ENCODE measurements around the gene CORO6. TPM values are rescaled to one million over a fixed set of nuclear protein-coding genes. Genes with fewer than 3 reads are reported as not detected.

Gene CORO6
- total RNA-seq, 1 experiment from 2014 or later, result 2.8 TPM

DNA sequence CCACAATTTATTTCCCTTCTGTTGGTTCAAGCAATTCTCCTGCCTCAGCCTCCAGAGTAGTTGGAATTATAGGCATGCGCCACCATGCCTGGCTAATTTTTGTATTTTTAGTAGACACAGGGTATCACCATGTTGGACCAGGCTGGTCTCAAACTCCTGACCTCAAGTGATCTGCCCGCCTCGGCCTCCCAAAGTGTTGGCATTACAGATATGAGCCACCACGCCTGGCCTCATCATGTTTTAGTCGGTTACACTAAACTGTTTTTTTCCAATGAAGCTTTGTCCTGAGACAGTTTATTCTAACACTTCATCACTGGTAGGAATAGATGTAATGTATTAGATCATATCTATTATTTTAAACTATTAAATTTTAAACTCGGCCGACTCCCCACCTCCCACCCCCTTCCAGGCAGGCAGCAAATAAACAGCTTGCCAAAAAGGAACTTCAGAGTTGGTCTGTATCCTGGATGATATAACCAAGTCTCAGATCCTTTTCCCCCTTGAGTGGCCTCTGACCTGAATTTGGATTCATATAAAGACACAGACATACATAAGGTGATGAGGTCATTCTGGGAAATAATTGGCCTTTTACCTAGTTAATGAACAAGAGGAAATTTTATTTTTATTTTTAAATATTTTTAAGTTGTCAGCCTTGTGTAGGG lies 18.4 kb upstream of the CORO6 start:
- peaks cover 25% of the 10 kb centered on the region for H3K36me3 Mint-ChIP-seq (ENCODE audit: insufficient read depth, unreplicated experiment)
- no peaks in the 10 kb centered on the region for H3K9me3 ChIP-seq
- H3K27me3 ChIP-seq (replicated peaks; ENCODE audit: control insufficient read depth, insufficient read depth, low read length), result no peaks in the 10 kb centered on the region
- H3K9me3 Mint-ChIP-seq (ENCODE audit: unreplicated experiment), result no peaks in the 10 kb centered on the region
- DNase-seq, result no peak
- CTCF ChIA-PET, result interaction anchor here (0.8 to 3.6 kb wide), 2 partner anchors 137 to 452 kb away, joined by 3 to 89 read pairs; no protein-coding TSS in a partner anchor
- TF ChIP-seq, protein P1, sequence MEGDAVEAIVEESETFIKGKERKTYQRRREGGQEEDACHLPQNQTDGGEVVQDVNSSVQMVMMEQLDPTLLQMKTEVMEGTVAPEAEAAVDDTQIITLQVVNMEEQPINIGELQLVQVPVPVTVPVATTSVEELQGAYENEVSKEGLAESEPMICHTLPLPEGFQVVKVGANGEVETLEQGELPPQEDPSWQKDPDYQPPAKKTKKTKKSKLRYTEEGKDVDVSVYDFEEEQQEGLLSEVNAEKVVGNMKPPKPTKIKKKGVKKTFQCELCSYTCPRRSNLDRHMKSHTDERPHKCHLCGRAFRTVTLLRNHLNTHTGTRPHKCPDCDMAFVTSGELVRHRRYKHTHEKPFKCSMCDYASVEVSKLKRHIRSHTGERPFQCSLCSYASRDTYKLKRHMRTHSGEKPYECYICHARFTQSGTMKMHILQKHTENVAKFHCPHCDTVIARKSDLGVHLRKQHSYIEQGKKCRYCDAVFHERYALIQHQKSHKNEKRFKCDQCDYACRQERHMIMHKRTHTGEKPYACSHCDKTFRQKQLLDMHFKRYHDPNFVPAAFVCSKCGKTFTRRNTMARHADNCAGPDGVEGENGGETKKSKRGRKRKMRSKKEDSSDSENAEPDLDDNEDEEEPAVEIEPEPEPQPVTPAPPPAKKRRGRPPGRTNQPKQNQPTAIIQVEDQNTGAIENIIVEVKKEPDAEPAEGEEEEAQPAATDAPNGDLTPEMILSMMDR (IDR thresholded peaks at IDR 0.05; ENCODE audit: insufficient read depth in 1 of 2, low read depth in 1 of 2, low read length in 1 of 2, severe bottlenecking in 1 of 2, unreplicated experiment in 1 of 2), result no peak
- H3K27me3 Mint-ChIP-seq (ENCODE audit: insufficient read depth, unreplicated experiment), result no peaks in the 10 kb centered on the region
- intact Hi-C loops (cut with micrococcal nuclease; ENCODE audit: unreplicated experiment), result no loop called here
- POLR2A ChIA-PET, result interaction anchor here (0.5 kb wide), 1 partner anchor 49 kb away, joined by 5 read pairs; no protein-coding TSS in a partner anchor
- no peaks in the 10 kb centered on the region for H3K36me3 ChIP-seq (ENCODE audit: control insufficient read depth, insufficient read depth, low read length)
- H3K4me3 Mint-ChIP-seq (ENCODE audit: unreplicated experiment), result no peak overlapping the region
- H3K4me3 ChIP-seq (ENCODE audit: low read depth, low read length), result no peak overlapping the region
- H3K4me1 Mint-ChIP-seq (ENCODE audit: low read depth, unreplicated experiment), result no peaks in the 10 kb centered on the region
- no TSS peak for BruUV-seq (replicated peaks)
- peaks cover 13% of the 10 kb centered on the region for H3K4me1 ChIP-seq
- peak overlapping the region; percentile 7 for H3K27ac Mint-ChIP-seq (ENCODE audit: unreplicated experiment)

DNA sequence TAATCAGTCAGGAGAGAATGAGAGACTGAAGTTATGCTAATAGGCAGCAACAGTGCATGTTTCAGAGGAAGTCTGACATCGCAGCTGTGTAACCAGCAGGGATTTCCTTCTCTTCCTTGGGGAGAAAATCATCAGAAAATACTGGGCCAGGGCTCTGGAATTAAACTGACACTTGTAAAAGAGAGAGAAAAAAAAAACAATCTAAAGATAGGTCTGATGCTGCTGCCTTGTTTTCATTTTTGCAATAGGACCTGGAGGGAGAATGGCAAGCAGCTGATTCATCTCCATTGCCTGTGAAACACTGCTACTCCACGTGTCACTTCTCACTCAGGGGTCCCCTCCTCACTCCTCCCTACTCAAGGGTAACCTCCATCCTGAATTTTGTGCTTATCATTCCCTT lies 17.7 kb upstream of the CORO6 start:
- Mint-ChIP-seq H3K27ac (ENCODE audit: unreplicated experiment) (peak overlapping the region; percentile 7), H3K36me3 (ENCODE audit: insufficient read depth, unreplicated experiment) (peaks cover 25% of the 10 kb centered on the region), H3K4me1 (ENCODE audit: low read depth, unreplicated experiment) (no peaks in the 10 kb centered on the region), H3K9me3 (ENCODE audit: unreplicated experiment) (no peaks in the 10 kb centered on the region), H3K27me3 (ENCODE audit: insufficient read depth, unreplicated experiment) (no peaks in the 10 kb centered on the region), H3K4me3 (ENCODE audit: unreplicated experiment) (no peak overlapping the region)
- intact Hi-C loops (cut with micrococcal nuclease; ENCODE audit: unreplicated experiment), result no loop called here
- no peak for DNase-seq
- POLR2A ChIA-PET, result no interaction called here
- Histone ChIP-seq H3K9me3 (no peaks in the 10 kb centered on the region), H3K36me3 (ENCODE audit: control insufficient read depth, insufficient read depth, low read length) (no peaks in the 10 kb centered on the region), H3K4me3 (ENCODE audit: low read depth, low read length) (no peak overlapping the region), H3K27me3 (replicated peaks; ENCODE audit: control insufficient read depth, insufficient read depth, low read length) (no peaks in the 10 kb centered on the region), H3K4me1 (peaks cover 13% of the 10 kb centered on the region)
- TF ChIP-seq, protein P1 (IDR thresholded peaks at IDR 0.05; ENCODE audit: insufficient read depth in 1 of 2, low read depth in 1 of 2, low read length in 1 of 2, severe bottlenecking in 1 of 2, unreplicated experiment in 1 of 2), result no peak
- CTCF ChIA-PET, result interaction anchor here (0.8 to 3.6 kb wide), 4 partner anchors 15 to 453 kb away, joined by 3 to 89 read pairs (median 4); no protein-coding TSS in a partner anchor
- BruUV-seq (replicated peaks), result no TSS peak

DNA sequence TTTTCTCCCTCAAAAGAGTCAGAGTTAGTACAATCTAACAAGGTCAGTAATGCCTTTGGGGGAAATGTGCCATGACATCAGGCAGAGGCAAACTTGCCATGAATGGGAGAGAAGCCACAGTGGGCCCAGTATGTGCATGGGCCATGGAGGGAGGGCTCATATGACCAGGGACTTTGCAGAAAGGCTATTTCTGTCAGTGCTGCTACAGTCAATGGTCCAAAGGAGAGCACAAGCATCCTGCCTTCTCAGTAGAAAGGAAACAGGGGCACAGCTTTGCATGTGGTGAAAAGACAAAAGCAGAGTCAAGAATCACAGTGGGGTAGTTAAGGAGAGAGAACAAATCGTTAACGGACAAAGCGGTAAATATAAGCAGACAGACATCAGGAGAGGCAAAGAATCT lies 11.2 kb upstream of the CORO6 start:
- H3K4me1 Mint-ChIP-seq (ENCODE audit: low read depth, unreplicated experiment), result no peaks in the 10 kb centered on the region
- ChIA-PET POLR2A (no interaction called here), CTCF (no interaction called here)
- Histone ChIP-seq H3K36me3 (ENCODE audit: control insufficient read depth, insufficient read depth, low read length) (peaks cover 2% of the 10 kb centered on the region; the same call in 1 of the 2 replicates), H3K4me1 (peaks cover 1% of the 10 kb centered on the region; the same call in 1 of the 2 replicates), H3K9me3 (no peaks in the 10 kb centered on the region), H3K27me3 (replicated peaks; ENCODE audit: control insufficient read depth, insufficient read depth, low read length) (no peaks in the 10 kb centered on the region), H3K4me3 (ENCODE audit: low read depth, low read length) (no peak overlapping the region)
- no TSS peak for BruUV-seq (replicated peaks)
- intact Hi-C loops (cut with micrococcal nuclease; ENCODE audit: unreplicated experiment), result loop anchor here (10.0 kb wide), 1 partner anchor 461 kb away; no protein-coding TSS in a partner anchor
- no peak overlapping the region for H3K4me3 Mint-ChIP-seq (ENCODE audit: unreplicated experiment)
- DNase-seq, result no peak
- peaks cover 37% of the 10 kb centered on the region for H3K36me3 Mint-ChIP-seq (ENCODE audit: insufficient read depth, unreplicated experiment)
- H3K27ac Mint-ChIP-seq (ENCODE audit: unreplicated experiment), result no peak overlapping the region
- TF ChIP-seq, protein P1 (IDR thresholded peaks at IDR 0.05; ENCODE audit: insufficient read depth in 1 of 2, low read depth in 1 of 2, low read length in 1 of 2, severe bottlenecking in 1 of 2, unreplicated experiment in 1 of 2), result no peak
- no peaks in the 10 kb centered on the region for H3K27me3 Mint-ChIP-seq (ENCODE audit: insufficient read depth, unreplicated experiment)
- H3K9me3 Mint-ChIP-seq (ENCODE audit: unreplicated experiment), result no peaks in the 10 kb centered on the region

Measured in Caco-2 (cell line).